ENCODE measurements around the gene CALM3. TPM values are rescaled to one million over a fixed set of nuclear protein-coding genes. Genes with fewer than 3 reads are reported as not detected.

CALM3 gene
- total RNA-seq, 1 experiment from 2014 or later = 103 TPM

DNA sequence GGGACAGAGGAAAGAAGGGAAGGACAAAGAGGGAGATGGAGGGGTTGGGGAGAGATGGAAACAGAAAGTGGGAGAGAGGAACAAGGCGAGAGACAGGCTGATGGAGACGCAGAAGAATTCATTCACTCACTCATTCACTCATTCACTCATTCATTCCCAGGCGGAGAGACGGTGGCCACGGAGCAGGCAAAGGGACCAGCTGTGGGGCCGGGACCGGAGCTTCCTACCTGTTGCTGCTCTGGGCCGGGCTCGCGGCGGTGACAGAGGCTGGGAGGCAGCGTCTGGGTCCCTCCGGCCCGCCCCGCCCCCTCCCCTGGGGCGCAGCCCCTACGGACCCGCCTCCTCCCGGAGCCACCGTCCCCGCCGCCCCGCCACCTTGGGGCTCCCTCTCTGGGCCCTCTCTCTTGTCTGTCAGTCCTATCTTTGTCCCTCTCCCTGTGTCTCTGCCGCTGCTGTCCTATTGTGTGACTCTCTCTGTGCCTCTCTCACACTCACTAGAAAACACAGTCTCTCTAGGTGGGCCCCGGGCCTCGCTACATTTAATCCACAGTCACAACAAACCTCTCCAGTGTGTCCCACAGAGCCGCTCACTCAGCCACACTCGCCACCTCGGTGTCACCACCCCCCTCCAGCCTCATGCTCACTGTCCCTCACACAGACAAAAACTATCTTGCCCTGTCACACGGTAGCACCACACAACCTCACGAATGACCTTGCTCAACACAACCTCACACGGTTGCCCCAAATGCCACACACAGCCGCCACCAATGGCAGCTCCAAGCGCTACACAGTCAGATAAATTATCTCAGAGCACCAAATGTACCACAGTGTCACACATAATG is 35.0 kb downstream of the CALM3 start, which contains the start of gene GNG8:
GNG8 (minus strand) TSS at position 283 of the 842 bp plus-strand sequence. CDS start 1,520 bp downstream, outside the sequence.
- no peak for DNase-seq (ENCODE audit: low spot score)

DNA sequence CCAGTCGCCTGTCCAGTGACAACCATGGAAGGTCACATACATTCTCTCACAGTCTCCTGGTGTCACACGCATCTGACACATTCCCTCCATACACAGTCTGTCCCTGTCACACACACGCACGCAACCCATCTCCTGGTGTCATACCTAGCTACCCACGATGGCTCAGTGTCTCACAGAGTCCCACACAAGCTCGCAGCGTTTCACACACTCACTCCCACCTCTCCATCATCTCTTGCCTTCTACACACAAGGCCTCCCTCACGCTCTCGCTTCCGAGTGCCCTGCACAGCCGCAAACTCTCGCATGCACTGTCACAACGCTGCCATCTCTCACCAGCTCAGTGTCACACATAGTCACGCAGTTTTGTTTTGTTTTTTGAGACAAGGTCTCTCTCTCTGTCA is 36.1 kb downstream of the CALM3 start:
- DNase-seq (ENCODE audit: low spot score) = no peak

DNA sequence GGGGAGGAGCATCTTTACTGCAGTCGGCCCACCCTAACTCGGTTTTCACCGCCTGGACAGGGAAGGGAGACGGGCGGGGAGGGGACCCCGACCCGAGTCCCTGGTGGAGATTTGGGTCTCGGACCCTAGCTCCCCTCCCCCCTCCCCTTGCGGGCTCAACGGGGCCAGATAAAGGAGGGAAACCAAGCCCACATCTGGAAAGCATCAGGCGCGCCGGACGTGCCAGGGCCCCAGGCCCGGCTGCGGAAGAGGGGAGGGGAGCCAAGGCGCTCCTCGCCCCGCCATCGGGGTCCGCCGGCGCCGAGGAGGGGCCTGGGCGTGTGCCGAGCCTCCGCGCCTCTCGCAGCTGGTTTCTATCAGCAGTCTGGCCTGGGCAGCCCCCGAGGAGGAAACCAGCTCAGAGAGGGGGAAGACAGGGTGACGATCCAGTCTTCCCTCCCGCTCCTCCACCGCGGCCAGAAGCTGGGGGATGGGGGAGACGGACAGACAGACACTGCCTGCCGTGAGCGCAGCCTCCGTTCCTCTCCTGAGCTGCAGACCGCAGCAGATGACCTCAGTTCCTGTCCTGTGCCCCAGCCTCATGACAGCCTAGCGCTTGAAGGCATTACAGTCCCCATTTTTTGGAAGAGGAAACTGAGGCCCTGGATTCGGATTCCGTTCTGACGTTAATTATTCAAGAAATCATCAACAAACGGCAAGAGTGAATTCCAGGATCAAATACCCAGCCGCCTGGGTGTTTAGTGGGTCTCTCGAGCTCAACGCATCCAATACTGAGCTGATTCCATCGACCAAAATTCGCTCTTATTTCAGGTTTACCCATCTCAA is 38.4 kb downstream of the CALM3 start:
- DNase-seq (ENCODE audit: low spot score) = peak; percentile 23

DNA sequence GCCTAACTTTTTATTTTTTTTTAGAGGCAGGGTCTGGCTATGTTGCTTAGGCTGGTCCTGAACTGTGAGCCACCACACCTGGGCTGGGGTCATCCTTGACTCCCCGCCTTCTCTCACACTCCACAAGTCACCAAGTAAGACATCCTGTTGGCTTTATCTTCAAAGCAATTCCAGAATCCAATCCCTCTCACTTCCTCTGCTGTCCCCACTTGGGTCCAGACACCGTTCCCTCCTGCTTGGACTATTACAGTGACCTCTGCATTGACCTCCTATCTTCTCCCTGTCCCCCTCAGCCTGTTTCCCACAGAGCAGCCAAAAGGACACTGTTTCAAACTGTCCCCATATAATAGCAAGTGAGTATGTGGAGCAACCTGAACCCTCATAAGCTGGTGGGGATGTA is 39.5 kb downstream of the CALM3 start:
- DNase-seq (ENCODE audit: low spot score) = no peak

DNA sequence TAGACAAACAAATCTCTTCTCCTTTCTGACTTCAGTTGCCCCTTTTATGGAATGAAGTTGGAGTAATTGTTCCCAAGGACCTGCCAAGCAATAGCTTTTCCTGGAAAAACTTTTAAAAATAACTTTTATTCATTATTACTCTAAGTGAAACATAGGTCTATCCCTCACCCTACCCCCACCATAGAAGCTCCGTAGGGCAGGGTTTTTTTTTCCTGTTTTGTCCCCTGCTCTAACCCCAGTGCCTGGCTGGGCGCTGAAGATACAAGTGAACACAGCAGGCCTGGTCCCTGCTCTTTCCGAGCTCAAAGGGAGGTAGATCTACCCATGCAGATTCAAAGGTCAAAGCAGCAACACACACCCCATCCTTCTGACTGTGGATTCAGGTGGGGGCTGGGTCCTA is 43.6 kb downstream of the CALM3 start:
- DNase-seq (ENCODE audit: low spot score) = no peak

DNA sequence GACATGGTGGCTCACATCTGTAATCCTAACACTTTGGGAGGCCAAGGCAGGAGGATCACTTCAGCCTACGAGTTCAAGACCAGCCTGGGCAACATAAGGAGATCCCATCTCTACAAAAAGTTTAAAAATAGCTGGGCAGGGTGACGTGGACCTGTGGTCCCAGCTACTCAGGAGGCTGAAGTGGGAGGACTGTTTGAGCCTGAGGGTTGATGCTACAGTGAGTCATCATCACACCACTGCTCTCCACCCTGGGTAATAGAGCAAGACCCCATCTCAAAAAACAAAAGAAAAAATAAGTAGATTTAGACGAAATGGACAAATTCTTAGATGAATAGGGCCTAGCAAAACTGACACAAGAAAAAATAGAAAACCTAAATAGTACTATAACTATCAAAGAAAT is 45.3 kb downstream of the CALM3 start:
- DNase-seq (ENCODE audit: low spot score) = no peak

DNA sequence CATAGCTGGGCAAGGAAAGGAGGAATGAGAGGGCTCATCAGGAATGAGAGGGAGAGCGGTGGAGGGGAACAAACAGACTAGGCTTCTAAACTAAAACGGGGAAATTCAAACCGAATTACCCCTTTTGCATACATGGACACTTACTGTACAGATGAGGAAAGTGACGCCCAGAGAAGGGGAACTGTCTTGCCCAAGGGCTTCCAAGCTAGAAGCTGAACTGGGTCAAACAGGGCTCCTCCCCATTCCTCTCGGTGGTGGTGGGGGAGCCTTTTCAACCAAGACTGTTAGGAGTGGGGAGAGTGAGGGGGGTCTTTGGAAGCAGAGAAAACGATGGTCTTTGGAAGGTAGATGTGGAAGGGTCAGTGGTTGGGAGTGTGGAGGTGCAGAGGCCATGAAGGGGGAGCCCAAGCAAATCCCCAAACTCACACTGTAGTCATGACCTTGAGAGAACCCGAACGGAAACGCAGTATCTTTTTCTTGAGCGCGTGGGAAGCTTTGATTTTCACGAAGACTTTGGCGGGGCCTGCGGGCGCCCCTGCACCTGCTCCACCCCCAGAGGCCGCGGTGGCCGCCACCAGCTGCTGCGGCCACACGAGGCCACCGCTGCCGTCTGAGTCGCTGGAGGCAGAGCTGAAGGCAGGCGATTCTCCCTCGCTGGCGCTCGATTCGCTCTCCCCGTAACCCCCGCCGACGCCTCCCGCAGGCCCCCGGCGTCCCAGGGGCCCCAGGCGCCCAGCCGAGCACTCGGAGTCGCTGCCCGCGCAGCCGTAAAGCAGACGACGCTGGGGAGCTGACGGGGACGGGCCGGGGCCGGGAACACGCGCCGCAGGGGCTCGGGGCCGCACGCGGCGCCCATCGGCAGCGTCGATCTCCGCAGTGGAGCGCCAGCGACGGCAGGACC is 47.2 kb downstream of the CALM3 start:
- no peak for DNase-seq (ENCODE audit: low spot score)

DNA sequence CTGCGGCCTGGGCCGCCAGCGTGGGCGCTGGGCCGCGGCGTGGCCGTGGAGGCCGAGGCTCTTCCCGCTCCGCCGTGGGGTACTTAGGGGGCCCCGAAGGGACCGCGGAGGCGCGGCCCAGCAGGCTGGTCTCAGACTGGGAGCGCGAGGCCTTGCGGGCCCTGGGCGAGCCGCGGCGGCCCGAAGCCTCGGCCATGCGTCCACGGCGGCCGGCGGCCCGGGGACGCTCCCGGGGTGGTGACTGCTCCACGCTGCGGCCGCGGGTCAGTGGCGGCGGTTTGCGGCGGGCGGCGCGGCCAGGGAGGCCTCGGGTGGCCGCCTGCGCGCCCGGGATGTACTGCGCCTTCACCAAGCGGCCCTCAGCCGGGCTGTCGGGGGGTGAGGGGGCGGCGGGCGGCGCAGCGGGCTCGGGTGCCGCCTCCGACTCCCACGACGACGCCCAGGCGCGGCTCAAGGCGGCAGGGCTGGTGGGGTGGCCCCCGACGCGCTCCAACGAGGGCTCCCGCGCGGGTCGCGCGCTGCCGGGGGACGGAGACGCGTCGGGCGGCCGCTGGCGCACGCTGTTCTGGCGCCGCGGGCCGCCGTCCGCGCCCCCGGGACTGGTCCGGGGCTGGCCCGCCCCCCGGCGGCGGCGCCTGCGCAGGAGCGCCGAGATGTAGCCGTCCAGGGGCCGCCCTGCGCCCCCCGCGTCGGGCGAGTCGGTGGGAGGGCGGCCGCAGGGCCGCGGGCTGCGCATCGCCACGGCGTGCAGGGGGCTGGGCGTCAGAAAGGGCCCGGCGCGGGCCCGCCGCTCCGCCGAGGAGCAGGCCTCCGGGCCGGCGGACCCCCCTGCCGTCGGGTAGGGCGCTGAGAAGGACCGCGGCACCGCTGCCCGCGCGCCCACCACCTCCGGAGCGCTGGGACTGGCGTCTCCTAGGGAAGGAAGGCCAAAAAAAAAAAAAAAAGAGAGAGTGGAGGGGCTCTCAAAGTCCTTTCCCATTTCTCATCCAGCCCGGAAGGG is 48.1 kb downstream of the CALM3 start:
- no peak for DNase-seq (ENCODE audit: low spot score)

DNA sequence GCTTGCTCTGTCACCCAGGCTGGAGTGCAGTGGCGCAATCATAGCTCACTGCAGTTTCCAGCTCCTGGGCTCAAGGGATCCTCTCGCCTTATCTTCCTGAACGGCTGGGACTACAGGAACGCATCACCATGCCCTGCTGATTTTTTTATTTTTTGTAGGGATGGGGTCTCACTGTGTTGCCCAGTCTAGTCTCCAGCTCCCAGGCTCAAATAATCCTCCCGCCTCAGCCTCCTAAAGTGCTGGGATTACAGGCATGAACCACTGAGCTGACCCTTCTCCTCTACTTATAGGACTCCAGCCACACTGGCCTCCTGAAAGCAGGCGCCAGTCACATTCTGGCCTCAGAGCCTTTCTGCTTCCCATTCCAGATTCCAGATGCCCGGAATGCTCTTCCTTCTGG is 49.3 kb downstream of the CALM3 start:
- no peak for DNase-seq (ENCODE audit: low spot score)

DNA sequence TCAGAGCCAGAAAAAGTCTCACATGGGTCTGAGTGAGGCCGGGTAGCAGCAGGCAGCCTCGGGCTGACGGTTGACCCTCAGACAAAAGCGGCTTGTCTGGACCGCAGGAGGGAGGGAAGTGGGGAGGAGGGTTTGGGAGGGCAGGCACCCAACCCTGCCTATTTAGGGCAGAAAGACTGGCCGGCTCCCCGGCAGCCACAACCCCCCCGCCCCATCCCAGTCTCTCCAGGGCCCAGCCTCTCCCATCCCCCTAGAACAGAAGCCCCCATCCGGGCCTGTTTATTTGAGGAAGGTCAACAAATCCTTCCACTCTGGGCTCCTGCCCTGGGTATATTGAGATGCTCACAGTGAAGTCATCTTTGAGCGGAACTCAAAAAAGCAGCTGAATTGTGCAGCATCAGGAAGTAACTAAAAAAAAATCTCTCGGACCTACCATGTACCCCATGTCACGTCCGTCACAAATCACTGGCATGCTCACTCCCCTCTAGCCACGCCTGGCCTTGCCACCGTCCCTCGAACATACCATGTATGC is 53.6 kb downstream of the CALM3 start:
- DNase-seq (ENCODE audit: low spot score) = no peak

DNA sequence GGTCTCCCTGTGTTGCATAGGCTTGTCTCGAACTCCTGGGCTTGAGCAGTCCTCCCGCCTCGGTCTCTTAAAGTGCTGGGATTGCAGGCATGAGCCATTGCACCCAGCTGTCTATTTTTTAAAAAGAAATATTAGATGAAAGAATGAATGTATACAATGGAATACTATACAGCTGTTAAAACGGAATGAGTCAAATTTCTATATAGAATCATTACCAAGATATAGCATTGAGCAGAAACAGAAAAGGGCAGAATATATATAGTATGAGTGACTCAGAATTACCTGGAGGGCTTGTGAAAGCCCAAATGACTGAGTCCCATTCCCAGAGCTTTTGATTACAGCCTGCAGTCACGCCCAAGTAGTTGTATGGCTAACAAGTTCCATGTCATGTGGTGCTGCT is 55.4 kb downstream of the CALM3 start:
- no peak for DNase-seq (ENCODE audit: low spot score)

DNA sequence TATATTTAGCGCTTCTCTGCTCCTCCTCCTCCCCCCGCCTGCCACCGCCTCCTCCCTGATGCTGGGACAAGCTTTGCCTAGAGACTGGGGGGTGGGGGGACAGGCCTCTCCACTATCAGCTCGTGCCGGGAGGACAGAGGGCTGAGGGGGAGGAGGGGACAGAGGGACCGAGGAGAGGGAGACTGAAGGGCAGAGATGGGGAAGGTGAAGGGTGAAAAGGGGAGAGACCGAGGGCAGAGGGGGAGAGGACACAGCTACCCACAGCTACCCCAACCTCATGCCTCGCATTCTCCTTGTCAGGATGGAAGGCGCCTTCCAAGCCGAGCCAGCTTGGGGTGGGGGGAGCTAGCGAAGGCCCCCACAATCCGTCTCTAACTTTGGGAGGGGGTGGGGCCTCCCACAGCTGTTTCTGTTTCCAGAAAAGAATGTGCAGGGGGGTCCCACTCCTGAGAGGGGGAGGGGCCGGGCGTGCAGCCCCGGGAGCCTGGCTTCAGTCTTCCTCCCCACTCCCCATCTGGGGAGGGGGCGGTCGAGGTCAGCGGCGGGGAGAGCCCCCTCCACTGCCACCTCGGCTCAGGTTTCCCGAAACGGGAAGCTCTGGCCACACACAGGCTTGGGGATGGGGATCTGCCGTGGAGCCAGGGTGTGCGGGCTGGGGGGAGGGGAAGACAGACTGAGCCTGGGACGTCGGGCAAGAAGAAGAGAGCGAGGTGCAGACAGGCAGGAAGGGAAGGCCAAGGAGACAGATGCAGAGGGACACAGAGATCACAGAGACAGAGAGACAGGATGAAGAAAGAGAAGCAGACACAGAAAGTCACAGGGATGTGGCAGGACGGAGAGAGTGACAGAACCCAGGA is 58.2 kb downstream of the CALM3 start:
- DNase-seq (ENCODE audit: low spot score) = no peak

DNA sequence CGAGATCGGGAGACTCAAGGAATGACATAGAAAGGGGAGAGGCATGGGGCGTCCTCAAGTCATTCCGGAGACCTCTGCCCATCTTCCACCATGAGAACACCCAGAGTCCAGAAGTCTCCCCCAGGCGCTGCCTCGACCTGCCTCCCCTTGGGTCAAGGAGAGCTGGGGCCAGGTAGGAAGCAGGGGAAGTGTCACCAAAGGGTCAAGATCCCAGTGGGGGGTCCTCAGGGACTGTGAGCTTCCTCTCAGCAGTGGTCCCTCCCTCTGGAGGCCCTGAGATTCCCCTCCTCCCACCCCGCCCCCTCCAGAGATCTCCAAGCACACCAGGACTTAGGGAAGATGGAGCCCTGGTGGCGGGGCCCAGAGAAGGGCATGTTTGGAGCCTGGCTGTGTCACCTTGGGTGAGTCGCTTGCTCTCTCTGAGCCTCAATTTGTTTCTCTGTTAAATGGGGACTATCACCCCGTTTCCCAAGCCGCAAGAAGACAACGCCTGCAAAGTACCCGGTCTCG is 58.9 kb downstream of the CALM3 start:
- DNase-seq (ENCODE audit: low spot score) = no peak

Other genes with a start within 250 kb of the CALM3 start
- gene CCDC8, start 187.8 kb upstream of the CALM3 start, total RNA-seq (2014; rRNA removed; shearing (Covaris generic)) = not detected in 2 replicates
- gene PNMA8C, start 172.4 kb upstream of the CALM3 start, total RNA-seq (2014; rRNA removed; shearing (Covaris generic)) = not detected in 2 replicates
- gene PNMA8A, start 129.8 kb upstream of the CALM3 start, total RNA-seq (2014; rRNA removed; shearing (Covaris generic)) = not detected in 2 replicates
- not detected in 2 replicates for gene PNMA8B, start 105.5 kb upstream of the CALM3 start, total RNA-seq (2014; rRNA removed; shearing (Covaris generic))
- gene PTGIR, start 23.8 kb downstream of the CALM3 start, total RNA-seq (2014; rRNA removed; shearing (Covaris generic)) = 1.1 and 1.6 TPM in 2 replicates
- not detected in 2 replicates for gene GNG8, start 34.9 kb downstream of the CALM3 start, total RNA-seq (2014; rRNA removed; shearing (Covaris generic))
- 0.84 and 1.1 TPM in 2 replicates for gene DACT3, start 59.9 kb downstream of the CALM3 start, total RNA-seq (2014; rRNA removed; shearing (Covaris generic))
- gene PRKD2, start 115.8 kb downstream of the CALM3 start, total RNA-seq (2014; rRNA removed; shearing (Covaris generic)) = 13.3 and 18.8 TPM in 2 replicates
- 6.4 and 14.2 TPM in 2 replicates for gene FKRP, start 144.7 kb downstream of the CALM3 start, total RNA-seq (2014; rRNA removed; shearing (Covaris generic))
- gene STRN4, start 145.1 kb downstream of the CALM3 start, total RNA-seq (2014; rRNA removed; shearing (Covaris generic)) = 35.5 and 47.9 TPM in 2 replicates
- gene SLC1A5, start 187.3 kb downstream of the CALM3 start, total RNA-seq (2014; rRNA removed; shearing (Covaris generic)) = 57.2 and 58.7 TPM in 2 replicates
- 141 and 186 TPM in 2 replicates for gene AP2S1, start 249.5 kb downstream of the CALM3 start, total RNA-seq (2014; rRNA removed; shearing (Covaris generic))

All from A172 (cell line).